Activated naive CD8-positive, alpha-beta T cell treated with anti-CD3 and anti-CD28 coated beads, Interleukin-2, amount 10 ng/mL, durations not matched to agents 7 days and 5 days (primary cell): ENCODE data around the gene KBTBD13. TPM values are rescaled to one million over a fixed set of nuclear protein-coding genes. Genes with fewer than 3 reads are reported as not detected.
A peak's percentile ranks its signal among the peaks of the same experiment; 100 is the strongest.

Source experiments
- ATAC-seq: fragments of 150-1000 bp; cut with Tn5 transposase; one replicate; pipeline ENCODE4 v1.10.0; 2021; ENCODE audit warnings: low read depth, moderate library complexity
- POLR2A ChIA-PET: fragments of 350-600 bp; sonication (Branson Sonifier 250); formaldehyde crosslinking; loops from one replicate; lab custom pipeline; 2021; ENCODE audit warnings: antibody characterized with exemption; lab: Charles Lee
- DNase-seq: peaks from one replicate; pipeline ENCODE4 v3.0.0; 2021
- H3K27ac Mint-ChIP-seq: one replicate; pipeline ENCODE4 v1.8.0; 2022; ENCODE audit warnings: mild to moderate bottlenecking, mixed read lengths
- H3K27me3 Mint-ChIP-seq: one replicate; pipeline ENCODE4 v1.8.0; 2022; ENCODE audit warnings: mild to moderate bottlenecking, moderate library complexity, mixed read lengths
- H3K36me3 Mint-ChIP-seq: one replicate; pipeline ENCODE4 v1.8.0; 2021; ENCODE audit warnings: mild to moderate bottlenecking, mixed read lengths
- H3K4me1 Mint-ChIP-seq: one replicate; pipeline ENCODE4 v1.8.0; 2021; ENCODE audit warnings: mixed read lengths
- H3K4me3 Mint-ChIP-seq: one replicate; pipeline ENCODE4 v1.8.0; 2022; ENCODE audit warnings: mild to moderate bottlenecking, moderate library complexity, mixed read lengths
- H3K9me3 Mint-ChIP-seq: one replicate; pipeline ENCODE4 v1.8.0; 2021; ENCODE audit warnings: mixed read lengths
- total RNA-seq, 2 experiments: library from RNA; stranded (reverse); gene quantifications; one replicate each; pipeline ENCODE4 v1.2.3, GENCODE V29; 2021

Gene KBTBD13
- total RNA-seq, result not detected

GRCh38 chr15:65076486-65077290, at the start of gene KBTBD13:
TSS of gene KBTBD13 (plus strand) at chr15:65076746. CDS start at chr15:65076816, 70 bp downstream.
- H3K27ac Mint-ChIP-seq, result no peak within 1 kb of the TSS
- H3K36me3 Mint-ChIP-seq, result no peaks in the 10 kb centered on the region
- no peak within 1 kb of the TSS for H3K4me3 Mint-ChIP-seq
- ATAC-seq, result no peak
- POLR2A ChIA-PET, result no interaction called here
- no peaks in the 10 kb centered on the region for H3K9me3 Mint-ChIP-seq
- H3K4me1 Mint-ChIP-seq, result peaks cover 8% of the 10 kb centered on the region
- peaks cover 31% of the 10 kb centered on the region for H3K27me3 Mint-ChIP-seq
- DNase-seq, result no peak

- ATAC-seq (no peak), DNase-seq (no peak)
- Mint-ChIP-seq H3K4me3 (no peak overlapping the region), H3K36me3 (peaks cover 7% of the 10 kb centered on the region), H3K27ac (no peak overlapping the region), H3K27me3 (peaks cover 10% of the 10 kb centered on the region), H3K9me3 (no peaks in the 10 kb centered on the region), H3K4me1 (peaks cover 8% of the 10 kb centered on the region)
- POLR2A ChIA-PET, result no interaction called here
Observed at GRCh38 chr15:65026756-65027155, 49.8 kb upstream of the KBTBD13 start.

DNA sequence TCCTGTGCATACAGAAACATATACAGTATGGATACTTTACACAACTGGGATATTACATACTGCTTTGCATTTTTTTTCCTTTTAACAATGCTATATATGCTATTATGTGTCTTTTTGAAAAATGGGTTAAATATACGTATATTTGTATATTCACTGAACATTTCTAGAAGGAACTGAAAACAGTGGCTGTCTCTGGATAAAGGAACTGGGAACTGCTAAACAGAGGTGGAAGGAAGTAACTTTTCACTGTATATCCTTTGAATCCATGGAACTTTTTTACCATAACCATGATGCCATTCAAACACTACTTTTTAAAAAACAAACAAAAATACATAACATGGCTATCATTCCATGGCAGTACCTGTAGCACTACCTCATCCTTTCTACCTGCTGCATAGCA, 49.0 kb upstream of the KBTBD13 start:
- DNase-seq, result no peak
- ATAC-seq, result no peak
- Mint-ChIP-seq H3K4me1 (peaks cover 8% of the 10 kb centered on the region), H3K36me3 (peaks cover 7% of the 10 kb centered on the region), H3K9me3 (no peaks in the 10 kb centered on the region), H3K27ac (peak overlapping the region; percentile 83), H3K27me3 (peaks cover 16% of the 10 kb centered on the region), H3K4me3 (peak overlapping the region; percentile 91)
- POLR2A ChIA-PET, result interaction anchor here (0.8 kb wide), 1 partner anchor 277 kb away, joined by 3 read pairs; the partner anchor contains the start of gene RNU5B-1

DNA sequence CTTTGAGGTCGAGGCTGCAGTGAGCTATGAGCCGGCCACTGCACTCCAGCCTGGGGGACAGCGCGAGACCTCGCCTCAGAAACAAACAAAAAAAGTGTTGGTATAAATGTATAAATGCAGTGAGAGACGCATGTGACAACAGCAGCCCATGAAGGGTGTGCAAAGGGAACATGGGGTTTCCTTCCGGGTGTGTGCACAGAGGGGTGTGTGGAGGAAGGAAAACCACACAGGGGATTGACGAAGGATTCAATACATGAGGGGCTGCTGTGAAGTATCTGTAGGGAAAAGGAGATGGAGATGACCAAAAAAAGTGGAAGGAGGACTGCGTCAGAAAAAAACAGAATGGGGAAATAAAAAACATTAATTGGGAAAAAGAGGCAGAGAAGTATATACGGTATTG, 48.2 kb upstream of the KBTBD13 start:
- peaks cover 4% of the 10 kb centered on the region for H3K36me3 Mint-ChIP-seq
- DNase-seq (no peak), ATAC-seq (no peak)
- H3K4me3 Mint-ChIP-seq, result peak overlapping the region; percentile 91
- POLR2A ChIA-PET, result interaction anchor here (0.8 kb wide), 1 partner anchor 276 kb away, joined by 3 read pairs; the partner anchor contains the start of gene RNU5B-1
- H3K27ac Mint-ChIP-seq, result peak overlapping the region; percentile 83
- no peaks in the 10 kb centered on the region for H3K9me3 Mint-ChIP-seq
- peaks cover 10% of the 10 kb centered on the region for H3K4me1 Mint-ChIP-seq
- H3K27me3 Mint-ChIP-seq, result peaks cover 17% of the 10 kb centered on the region

DNA sequence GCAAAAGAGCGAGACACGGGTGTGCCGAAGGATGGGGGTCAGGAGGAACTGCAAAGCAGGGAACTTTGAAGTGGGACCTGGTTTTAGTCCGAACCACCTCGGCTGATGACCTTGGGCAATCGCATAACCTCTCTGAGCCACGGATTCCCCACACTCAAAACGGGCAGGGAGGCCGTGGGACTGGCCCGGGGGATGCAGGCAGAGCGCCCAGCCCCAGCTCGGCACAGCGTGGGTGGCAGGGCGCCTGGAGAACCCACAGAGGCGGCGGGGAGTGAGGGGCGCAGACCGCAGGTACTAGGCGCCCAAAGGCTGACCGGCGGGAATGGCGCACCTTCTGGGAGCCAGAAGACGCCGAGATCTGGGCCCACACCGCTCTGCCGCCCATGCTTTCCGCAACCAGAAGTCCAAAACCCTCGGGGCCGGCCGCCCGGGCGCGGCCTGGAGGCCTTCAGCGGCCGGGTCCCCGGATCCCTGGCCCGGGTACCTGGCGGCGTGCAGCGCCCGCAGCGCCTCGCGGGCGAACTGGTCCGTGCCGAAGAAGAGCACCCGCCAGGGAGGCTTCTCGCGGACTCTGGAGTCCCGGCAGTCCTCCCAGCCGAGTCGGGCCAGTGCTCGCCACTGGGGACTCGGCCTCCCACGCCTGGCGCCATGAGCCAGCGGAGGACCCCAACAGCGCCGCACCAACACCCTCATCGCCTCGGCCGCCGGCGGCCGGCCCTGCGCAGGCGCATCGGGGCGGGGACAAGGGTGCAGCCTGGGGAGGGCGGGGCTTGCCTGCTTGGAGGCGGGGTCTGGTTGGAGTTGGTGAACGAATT, 47.4 kb upstream of the KBTBD13 start, which contains the start of gene MTFMT:
Gene MTFMT (minus strand): TSS at position 719 of the 815 bp plus-strand sequence. CDS start 26 bp downstream, at position 693.
- POLR2A ChIA-PET, result no interaction called here
- Mint-ChIP-seq H3K27ac (peak within 1 kb of the TSS; percentile 83), H3K36me3 (no peaks in the 10 kb centered on the region), H3K4me3 (peak within 1 kb of the TSS; percentile 91), H3K9me3 (no peaks in the 10 kb centered on the region), H3K27me3 (peaks cover 17% of the 10 kb centered on the region), H3K4me1 (peaks cover 14% of the 10 kb centered on the region)
- peak; percentile 92 for ATAC-seq
- peak; percentile 93 for DNase-seq

DNA sequence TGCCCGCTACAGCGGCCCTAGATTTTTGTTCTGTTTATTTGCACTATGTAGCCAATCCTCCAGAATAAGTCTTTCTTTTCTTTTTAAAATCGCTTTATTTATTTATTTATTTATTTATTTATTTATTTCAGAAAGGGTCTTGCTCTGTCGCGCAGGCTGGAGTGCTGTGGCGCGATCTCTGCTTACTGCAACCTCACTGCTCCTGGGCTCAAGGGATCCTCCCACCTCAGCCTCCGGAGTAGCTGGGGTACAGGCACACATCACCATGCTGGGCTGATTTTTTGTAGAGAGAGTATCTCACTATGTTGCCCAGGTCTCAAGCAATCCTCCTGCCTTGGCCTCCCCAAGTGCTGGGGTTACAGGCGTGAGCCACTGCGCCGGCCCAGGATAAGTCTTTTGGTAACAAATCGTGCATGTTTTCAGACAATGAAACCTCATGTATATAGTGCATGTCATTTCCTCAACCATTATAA, 46.8 kb upstream of the KBTBD13 start:
- POLR2A ChIA-PET, result no interaction called here
- Mint-ChIP-seq H3K4me3 (peak overlapping the region; percentile 55), H3K4me1 (peaks cover 14% of the 10 kb centered on the region), H3K27me3 (peaks cover 17% of the 10 kb centered on the region), H3K27ac (no peak overlapping the region), H3K36me3 (no peaks in the 10 kb centered on the region), H3K9me3 (no peaks in the 10 kb centered on the region)
- no peak for ATAC-seq
- DNase-seq, result no peak

DNA sequence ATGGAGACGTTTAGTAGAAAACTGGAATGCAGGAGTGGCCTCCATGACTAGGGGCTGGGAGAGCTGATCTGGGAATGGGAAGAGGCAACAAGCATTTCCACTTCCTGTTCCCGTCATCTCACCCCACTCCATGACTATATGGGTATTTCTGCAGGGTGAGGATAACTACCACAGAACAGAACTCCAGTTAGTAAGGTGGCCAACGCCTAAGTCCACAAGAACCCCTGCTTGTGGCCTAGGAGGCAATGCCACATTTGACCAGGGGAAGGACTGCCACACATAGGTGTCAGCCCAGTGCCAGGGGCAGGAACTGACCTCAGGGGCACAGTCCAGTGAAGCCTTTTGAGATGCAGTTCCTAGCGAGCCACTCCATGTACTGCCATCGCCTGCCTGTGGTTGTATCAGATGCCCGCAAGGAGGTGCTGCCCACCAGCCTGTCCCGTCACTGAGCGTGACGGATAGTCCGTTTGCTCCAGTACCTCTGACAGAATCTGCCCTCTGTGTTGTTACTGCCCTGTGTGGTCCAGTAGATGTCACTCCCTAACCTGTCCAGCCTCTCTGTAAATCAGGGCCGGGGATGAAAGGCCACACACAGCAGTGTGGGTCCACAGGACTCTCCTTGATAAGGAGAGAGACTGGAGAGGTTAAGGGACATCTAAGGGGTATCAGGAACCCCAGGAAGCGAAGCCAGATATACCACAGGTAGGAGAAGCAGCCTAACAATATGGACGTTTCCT, 43.6 kb upstream of the KBTBD13 start:
- Mint-ChIP-seq H3K36me3 (no peaks in the 10 kb centered on the region), H3K4me3 (no peak overlapping the region), H3K27ac (no peak overlapping the region), H3K4me1 (peaks cover 12% of the 10 kb centered on the region), H3K9me3 (no peaks in the 10 kb centered on the region), H3K27me3 (peaks cover 21% of the 10 kb centered on the region)
- peak; percentile 27 for ATAC-seq
- no peak for DNase-seq
- POLR2A ChIA-PET, result interaction anchor here (1.5 kb wide), 1 partner anchor 267 kb away, joined by 4 read pairs; no protein-coding TSS in a partner anchor

- peaks cover 7% of the 10 kb centered on the region for H3K4me1 Mint-ChIP-seq
- H3K9me3 Mint-ChIP-seq, result no peaks in the 10 kb centered on the region
- POLR2A ChIA-PET, result interaction anchor here (1.5 kb wide), 1 partner anchor 267 kb away, joined by 4 read pairs; no protein-coding TSS in a partner anchor
- no peak overlapping the region for H3K4me3 Mint-ChIP-seq
- no peak overlapping the region for H3K27ac Mint-ChIP-seq
- DNase-seq (no peak), ATAC-seq (no peak)
- H3K27me3 Mint-ChIP-seq, result peaks cover 21% of the 10 kb centered on the region
- no peaks in the 10 kb centered on the region for H3K36me3 Mint-ChIP-seq
Observed at GRCh38 chr15:65033659-65034269, 42.8 kb upstream of the KBTBD13 start.

DNA sequence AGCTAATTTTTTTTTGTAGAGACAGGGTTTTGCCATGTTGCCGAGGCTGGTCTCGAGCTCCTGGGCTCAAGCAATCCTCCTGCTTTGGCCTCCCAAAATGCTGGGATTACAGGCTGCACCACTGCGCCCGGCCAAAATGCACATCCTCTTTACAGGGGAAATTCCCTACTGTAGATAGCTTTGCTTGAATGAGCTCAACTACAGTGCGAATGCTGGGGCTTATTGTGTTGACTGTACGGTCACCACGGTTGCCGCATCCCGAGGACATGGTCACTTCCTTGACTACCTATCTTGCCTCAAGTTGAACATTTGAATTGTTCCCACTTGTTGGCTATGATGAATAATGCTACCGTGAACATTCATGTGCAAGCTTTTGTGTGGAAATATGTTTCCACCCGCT, 41.8 kb upstream of the KBTBD13 start:
- POLR2A ChIA-PET, result interaction anchor here (1.5 kb wide), 1 partner anchor 266 kb away, joined by 4 read pairs; no protein-coding TSS in a partner anchor
- no peak for ATAC-seq
- DNase-seq, result no peak
- H3K27me3 Mint-ChIP-seq, result peaks cover 21% of the 10 kb centered on the region
- no peaks in the 10 kb centered on the region for H3K9me3 Mint-ChIP-seq
- no peak overlapping the region for H3K4me3 Mint-ChIP-seq
- peaks cover 7% of the 10 kb centered on the region for H3K4me1 Mint-ChIP-seq
- H3K27ac Mint-ChIP-seq, result no peak overlapping the region
- no peaks in the 10 kb centered on the region for H3K36me3 Mint-ChIP-seq

GRCh38 chr15:65037309-65037708, 39.2 kb upstream of the KBTBD13 start:
- Mint-ChIP-seq H3K36me3 (no peaks in the 10 kb centered on the region), H3K9me3 (no peaks in the 10 kb centered on the region), H3K27me3 (peaks cover 7% of the 10 kb centered on the region), H3K4me3 (no peak overlapping the region), H3K4me1 (peaks cover 7% of the 10 kb centered on the region), H3K27ac (no peak overlapping the region)
- POLR2A ChIA-PET, result no interaction called here
- DNase-seq (no peak), ATAC-seq (no peak)

- no peaks in the 10 kb centered on the region for H3K9me3 Mint-ChIP-seq
Observed at GRCh38 chr15:65038428-65038827, 38.1 kb upstream of the KBTBD13 start.

GRCh38 chr15:65038836-65039235, 37.7 kb upstream of the KBTBD13 start:
- H3K27me3 Mint-ChIP-seq, result peaks cover 7% of the 10 kb centered on the region
- no peaks in the 10 kb centered on the region for H3K9me3 Mint-ChIP-seq
- H3K27ac Mint-ChIP-seq, result no peak overlapping the region
- H3K4me3 Mint-ChIP-seq, result no peak overlapping the region
- POLR2A ChIA-PET, result no interaction called here
- H3K36me3 Mint-ChIP-seq, result no peaks in the 10 kb centered on the region
- DNase-seq (no peak), ATAC-seq (no peak)
- H3K4me1 Mint-ChIP-seq, result peaks cover 1% of the 10 kb centered on the region

More at GRCh38 chr15:65038428-65038827, 38.1 kb upstream of the KBTBD13 start:
- ATAC-seq (no peak), DNase-seq (no peak)
- Mint-ChIP-seq H3K4me1 (peaks cover 4% of the 10 kb centered on the region), H3K4me3 (no peak overlapping the region), H3K27ac (no peak overlapping the region), H3K27me3 (peaks cover 6% of the 10 kb centered on the region), H3K36me3 (no peaks in the 10 kb centered on the region)
- POLR2A ChIA-PET, result no interaction called here
